Brain microvascular endothelial cell (primary cell): ENCODE results near the gene DCLRE1B.

ENCODE experiments used
- DNase-seq: peaks from one replicate; pipeline ENCODE4 v3.0.0-alpha.2; 2020
- H3K27ac ChIP-seq: fragments of 250-450 bp; sonication (Bioruptor Pico); 2 replicates; pipeline ENCODE4 v1.5.1; 2020; ENCODE audit warnings: mild to moderate bottlenecking, moderate library complexity
- H3K27me3 ChIP-seq: fragments of 250-450 bp; sonication (Bioruptor Pico); replicated peaks from 2 replicates; pipeline ENCODE4 v1.5.1; 2020; ENCODE audit warnings: mild to moderate bottlenecking
- H3K36me3 ChIP-seq: fragments of 250-450 bp; sonication (Bioruptor Pico); replicated peaks from 2 replicates; pipeline ENCODE4 v1.5.1; 2020; ENCODE audit warnings: mild to moderate bottlenecking
- H3K4me3 ChIP-seq: 2 replicates; pipeline ENCODE4 v1.5.1; 2011; ENCODE audit warnings: low read depth, mild to moderate bottlenecking, control low read depth, low read length, moderate library complexity
- CTCF ChIP-seq: IDR thresholded peaks from 2 replicates; pipeline ENCODE4 v1.5.1; 2011; ENCODE audit warnings: low read depth, mild to moderate bottlenecking, moderate library complexity, low read length, control low read depth, inconsistent platforms; ENCODE audit errors: missing control alignments
- in situ Hi-C: cut with HindIII; loops from 2 replicates; pipeline ENCODE4 v1.10.0; 2017; ENCODE audit warnings: low sequenced_read_pairs, low pct_ligation_motif_present

The DCLRE1B gene

GRCh38 chr1:113901191-113901590 is 3.9 kb upstream of the DCLRE1B start:
- H3K4me3 ChIP-seq = no peak overlapping the region
- in situ Hi-C loops = no loop called here
- no peak overlapping the region for H3K27ac ChIP-seq
- H3K36me3 ChIP-seq = peaks cover 21% of the 10 kb centered on the region
- no peak for DNase-seq
- no peak for TF ChIP-seq CTCF
- no peaks in the 10 kb centered on the region for H3K27me3 ChIP-seq

GRCh38 chr1:113903501-113904292 is 1.4 kb upstream of the DCLRE1B start:
- no peak for DNase-seq

GRCh38 chr1:113904293-113904673 is 843 bp upstream of the DCLRE1B start:
- DNase-seq = no peak

More at GRCh38 chr1:113903501-113904292, 1.4 kb upstream of the DCLRE1B start:
- in situ Hi-C loops = no loop called here
- Histone ChIP-seq H3K27me3 (no peaks in the 10 kb centered on the region), H3K27ac (peak overlapping the region; percentile 78), H3K36me3 (peaks cover 10% of the 10 kb centered on the region), H3K4me3 (peak overlapping the region; percentile 95)
- TF ChIP-seq CTCF = no peak

GRCh38 chr1:113905435-113905861 is 322 bp downstream of the DCLRE1B start:
- Histone ChIP-seq H3K4me3 (peak overlapping the region; percentile 95), H3K27ac (peak overlapping the region; percentile 50), H3K36me3 (peaks cover 2% of the 10 kb centered on the region), H3K27me3 (no peaks in the 10 kb centered on the region)
- in situ Hi-C loops = no loop called here
- DNase-seq = no peak
- TF ChIP-seq CTCF = no peak

More at GRCh38 chr1:113904293-113904673, 843 bp upstream of the DCLRE1B start:
- peak overlapping the region; percentile 78 for H3K27ac ChIP-seq
- H3K4me3 ChIP-seq = peak overlapping the region; percentile 95
- TF ChIP-seq CTCF = no peak
- no peaks in the 10 kb centered on the region for H3K27me3 ChIP-seq
- in situ Hi-C loops = no loop called here
- peaks cover 9% of the 10 kb centered on the region for H3K36me3 ChIP-seq

GRCh38 chr1:113912594-113913311 is 7.6 kb downstream of the DCLRE1B start:
- peak; percentile 79 for DNase-seq
- Histone ChIP-seq H3K27ac (peak overlapping the region; percentile 41), H3K4me3 (no peak overlapping the region), H3K36me3 (no peaks in the 10 kb centered on the region), H3K27me3 (no peaks in the 10 kb centered on the region)
- in situ Hi-C loops = no loop called here
- no peak for TF ChIP-seq CTCF
